HG03521 (cell line): Measurements from ENCODE around the gene MACROD2.

Experiments
- ATAC-seq: cut with Tn5 transposase; IDR thresholded peaks from one replicate; pipeline ENCODE4 v1.9.1; 2021; ENCODE audit warnings: mild to moderate bottlenecking, moderate library complexity; ENCODE audit not compliant: unreplicated experiment

The MACROD2 gene

DNA sequence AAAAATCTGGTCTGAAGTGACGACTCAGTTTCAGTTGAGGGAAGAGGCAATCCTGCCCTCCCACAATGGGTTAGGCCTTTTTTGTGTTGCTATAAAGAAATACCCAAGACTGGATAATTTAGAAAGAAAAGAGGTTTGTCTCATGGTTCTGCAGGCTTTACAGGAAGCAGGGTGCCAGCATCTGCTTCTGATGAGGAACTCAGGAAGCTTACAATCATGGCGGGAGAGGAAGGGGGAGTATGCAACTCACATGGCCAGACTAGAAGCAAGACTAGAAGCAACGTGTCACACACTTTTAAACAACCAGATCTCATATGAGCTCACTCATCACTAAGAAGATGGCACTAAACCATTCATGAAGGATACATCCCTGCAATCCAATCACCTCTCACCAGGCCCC lies 2048.6 kb downstream of the MACROD2 start:
- ATAC-seq = no peak

DNA sequence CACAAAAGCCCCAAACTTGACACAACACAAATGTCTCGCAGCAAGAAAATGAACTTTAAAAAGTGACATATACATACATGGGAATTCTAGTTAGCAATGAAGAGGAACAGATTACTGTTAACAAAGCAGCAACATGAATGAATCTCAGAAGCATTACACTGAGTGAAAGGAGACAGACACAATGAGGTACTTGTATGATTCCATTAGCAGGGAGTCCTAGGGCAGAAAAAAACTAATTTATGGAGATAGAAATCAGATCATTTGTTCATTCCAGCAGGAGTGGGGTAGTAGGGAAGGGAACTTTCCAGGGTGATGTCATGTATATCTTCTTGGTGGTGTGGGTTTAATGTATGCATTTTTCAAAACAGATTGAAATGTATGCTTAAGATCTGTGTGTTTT lies 2053.6 kb downstream of the MACROD2 start:
- no peak for ATAC-seq

DNA sequence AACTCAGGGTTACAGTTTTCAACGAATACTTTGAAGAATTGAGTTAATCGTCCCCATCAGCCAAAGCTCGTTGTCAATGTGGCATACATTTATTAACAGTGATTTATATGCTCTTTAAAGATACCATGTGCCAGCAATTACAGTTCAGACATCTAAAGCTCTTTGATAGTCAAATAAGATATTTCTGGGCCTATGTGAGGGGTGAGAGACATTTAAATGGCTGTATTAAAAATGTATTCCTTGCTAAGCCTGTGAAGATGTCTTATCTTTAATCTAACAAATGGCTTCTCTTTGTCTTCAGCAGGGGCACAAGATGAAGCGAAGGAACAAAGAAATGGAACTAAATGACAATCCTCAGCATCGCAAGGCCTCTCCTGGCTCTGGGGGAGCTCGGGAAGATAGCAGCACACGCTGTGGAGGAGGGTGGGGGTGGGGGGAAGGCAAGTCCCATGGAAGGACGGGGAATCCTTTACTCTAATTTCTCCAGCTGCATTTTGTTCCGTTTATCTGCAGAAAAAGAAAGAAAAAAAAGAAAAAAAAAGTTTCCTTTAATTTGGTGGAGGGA lies 2054.3 kb downstream of the MACROD2 start:
- ATAC-seq = no peak

DNA sequence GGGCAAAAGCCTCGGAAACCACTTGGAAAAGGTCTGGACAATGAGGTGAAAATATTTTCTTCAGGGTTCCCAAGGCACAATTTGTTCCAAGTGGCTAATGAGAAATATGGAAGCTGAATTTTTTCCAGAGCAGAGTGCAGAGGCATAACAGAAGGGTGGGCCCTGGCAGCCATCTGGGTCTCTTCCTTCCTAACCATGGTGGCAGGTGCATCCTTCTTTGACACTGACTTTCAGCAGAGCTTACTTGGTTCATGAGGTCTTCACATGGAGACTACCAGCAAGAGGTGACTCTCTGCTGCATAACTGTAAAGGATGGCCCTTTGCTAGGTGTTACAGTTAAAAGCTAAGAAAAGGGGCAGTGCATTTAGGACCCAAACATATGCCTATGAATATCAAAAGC lies 2055.1 kb downstream of the MACROD2 start:
- ATAC-seq = no peak

DNA sequence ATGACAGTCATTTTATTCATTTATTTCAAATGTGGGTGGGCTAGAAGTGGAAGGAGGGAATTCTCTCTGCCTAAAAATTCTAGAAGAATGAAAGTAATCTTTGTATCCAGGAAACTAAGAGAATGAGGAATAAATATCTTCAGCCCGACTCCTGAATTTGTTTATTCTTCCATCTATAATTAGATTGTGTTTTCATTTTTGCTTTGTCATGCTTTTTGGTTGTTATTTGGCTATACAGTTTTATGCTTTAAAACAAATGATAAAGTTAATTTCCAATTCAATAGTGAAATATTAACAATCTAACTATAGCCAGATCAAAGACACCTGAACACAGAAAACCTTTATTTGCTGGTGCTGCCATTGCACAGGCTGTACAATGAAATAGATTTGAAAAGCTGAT lies 2056.7 kb downstream of the MACROD2 start:
- ATAC-seq = no peak

DNA sequence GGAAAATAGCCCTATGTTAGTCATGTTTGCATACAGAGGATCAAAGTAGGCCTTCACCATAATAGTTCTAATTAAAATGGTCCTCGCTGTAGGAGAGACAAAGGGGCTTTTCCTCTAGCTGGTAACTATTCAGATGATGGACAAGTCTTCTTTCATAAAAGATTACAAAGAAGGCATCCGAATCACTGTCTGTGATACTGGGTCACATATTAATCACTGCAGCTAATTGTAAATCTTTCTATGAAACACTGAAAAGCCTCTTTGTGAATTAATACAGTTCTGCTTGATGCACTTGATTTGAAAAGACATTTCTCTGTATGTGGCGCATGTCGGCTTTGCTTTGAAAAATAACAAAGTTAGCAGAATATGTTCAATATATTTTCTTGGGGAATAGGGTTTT lies 2057.1 kb downstream of the MACROD2 start:
- ATAC-seq = no peak

DNA sequence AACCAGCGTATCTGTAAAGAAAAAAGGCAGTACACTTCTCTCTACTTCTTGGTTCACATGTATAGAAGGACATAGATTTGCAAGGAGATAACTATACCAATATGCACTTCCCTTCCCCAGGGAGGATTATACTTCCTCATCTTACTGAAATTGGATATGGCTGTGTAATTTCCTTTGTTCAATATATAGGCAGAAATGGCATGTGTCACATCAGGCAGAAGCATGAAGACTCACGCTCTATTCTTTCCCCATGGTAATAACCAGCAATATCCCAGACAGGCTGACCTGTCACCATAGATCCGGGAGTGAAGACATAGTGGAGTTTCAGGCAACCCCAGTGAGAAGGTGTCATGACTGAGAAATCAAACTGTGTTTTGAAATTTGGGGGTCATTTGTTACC lies 2059.7 kb downstream of the MACROD2 start:
- no peak for ATAC-seq

DNA sequence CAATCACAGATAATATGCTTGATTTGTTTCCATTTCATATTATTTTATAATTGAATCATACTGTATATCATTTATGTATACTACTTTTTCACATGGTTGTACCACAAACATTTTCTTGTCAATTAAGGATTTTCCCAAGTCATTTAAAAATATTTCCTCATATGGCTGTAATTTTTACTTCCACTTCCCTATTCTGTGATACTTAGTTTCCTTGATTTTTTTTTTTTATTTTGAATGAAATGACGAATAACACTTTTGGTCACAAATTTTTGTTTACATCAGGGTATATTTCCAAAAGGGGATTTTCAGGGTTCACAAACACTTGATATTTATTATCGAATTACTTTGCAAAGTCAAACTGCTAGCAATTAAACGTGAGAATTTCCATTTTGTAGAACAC lies 2062.3 kb downstream of the MACROD2 start:
- ATAC-seq = no peak

DNA sequence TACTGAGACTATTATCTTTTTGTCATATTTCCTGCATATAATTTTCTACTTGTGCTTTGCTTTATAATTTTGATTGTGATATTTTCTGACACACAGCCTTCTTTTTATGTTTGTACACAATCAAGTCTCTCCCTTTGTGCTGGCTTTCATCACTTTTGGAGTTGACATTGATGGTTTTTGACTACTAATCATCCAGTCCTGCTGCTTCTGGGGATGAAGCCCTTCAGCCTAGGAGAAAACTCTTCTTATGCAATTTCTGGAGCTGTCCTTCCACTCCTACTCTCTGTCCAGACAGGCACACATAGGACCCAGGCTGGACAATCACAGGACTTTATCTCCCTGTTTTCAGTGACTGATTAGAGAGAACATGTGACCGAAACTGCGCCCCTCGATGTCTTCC lies 2063.0 kb downstream of the MACROD2 start:
- no peak for ATAC-seq

DNA sequence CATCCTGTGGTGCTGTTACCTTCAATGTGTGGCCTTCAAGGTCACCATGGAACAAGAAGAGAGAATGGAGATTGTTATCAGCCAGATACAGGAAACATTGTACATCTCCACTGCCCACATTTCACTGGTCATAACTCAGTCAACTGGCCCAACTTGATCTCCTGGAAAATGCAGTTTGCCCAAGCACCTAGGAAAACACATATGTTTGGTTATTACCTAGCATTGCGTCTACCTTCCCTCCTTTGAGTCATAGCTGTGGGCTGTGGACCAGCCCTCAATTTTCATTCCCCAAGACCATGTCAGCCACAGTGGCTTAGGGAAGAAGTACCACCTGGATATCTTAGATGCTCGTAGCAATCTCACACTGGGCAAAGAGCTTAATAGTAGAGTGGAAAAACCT lies 2064.5 kb downstream of the MACROD2 start:
- no peak for ATAC-seq

DNA sequence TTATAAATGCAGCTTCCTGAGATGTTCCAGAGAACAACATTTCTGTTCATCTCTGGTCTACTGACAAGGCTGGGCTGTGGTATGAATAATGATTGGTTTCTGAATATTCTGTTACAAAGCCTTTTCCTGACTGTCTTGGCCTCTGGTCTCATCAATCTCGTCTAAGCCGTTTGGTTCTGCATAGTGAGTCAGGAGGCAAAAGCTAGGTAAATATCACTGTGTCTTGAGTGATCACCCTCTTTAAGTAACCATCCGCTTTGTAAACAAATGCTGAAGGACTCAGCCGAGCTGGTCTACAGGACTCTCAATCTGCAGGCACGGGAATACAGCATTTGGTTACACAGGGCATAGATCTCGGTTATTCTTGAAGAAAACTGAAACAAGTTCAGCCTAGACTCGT lies 2066.0 kb downstream of the MACROD2 start:
- no peak for ATAC-seq

DNA sequence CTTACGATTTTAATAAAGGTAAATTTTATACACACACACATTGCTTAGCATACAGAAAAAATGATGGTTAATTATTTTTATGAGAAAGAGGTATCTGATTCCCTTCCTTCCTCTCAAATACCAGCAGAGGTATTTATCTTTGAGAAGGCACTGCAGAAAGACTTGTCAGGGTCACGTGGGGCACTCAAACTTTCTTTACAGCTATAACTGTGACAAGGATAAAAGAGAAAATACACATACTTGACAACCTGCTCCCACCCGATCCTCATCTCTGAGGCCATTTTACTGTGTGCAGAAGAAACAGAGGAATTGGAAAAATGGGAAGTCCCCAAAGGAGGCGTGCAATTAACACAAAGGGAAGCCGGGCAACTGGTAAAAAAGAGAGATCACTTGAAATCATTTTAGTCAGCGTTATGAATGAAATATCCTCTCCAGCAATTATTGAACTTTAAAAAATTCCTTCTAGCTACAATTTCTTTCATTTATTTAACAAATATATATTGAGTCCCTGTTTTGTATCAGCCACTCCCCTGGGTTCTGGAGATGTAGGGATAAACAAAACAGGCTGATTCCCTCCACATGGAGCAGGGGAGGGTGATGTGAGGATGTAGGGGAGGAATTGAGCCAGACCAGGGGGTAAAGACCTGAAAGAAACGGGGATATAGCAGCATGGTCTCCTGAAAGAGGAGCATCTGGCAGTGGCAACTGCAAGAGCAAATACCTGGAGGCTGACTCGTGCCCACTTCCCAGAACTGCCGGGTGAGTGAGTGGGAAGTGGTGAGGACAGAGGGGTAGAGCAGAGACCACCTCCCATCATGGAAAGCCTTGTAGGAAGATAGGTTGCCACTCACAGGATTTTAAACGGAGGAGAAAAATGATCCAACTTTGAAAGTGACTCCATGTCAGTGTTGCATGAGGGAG lies 2067.6 kb downstream of the MACROD2 start:
- no peak for ATAC-seq

DNA sequence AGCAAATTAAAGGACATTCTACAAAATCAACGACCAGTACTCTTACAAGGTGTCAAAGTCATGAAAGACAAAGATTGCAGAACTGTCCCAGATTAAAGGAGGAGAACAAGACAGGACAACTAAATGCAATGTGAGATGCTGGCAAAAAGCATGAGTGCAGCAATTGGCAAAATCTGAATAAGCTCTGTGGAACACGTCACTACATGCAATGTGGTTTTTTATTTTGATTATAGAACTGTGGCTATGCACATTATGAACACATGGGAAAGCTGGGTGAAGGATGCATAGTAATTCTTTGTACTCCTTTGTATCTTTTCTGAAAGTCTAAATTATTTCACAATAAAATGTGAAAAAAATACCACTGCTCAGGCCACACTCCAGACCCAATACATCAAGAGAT lies 2068.6 kb downstream of the MACROD2 start:
- ATAC-seq = no peak

DNA sequence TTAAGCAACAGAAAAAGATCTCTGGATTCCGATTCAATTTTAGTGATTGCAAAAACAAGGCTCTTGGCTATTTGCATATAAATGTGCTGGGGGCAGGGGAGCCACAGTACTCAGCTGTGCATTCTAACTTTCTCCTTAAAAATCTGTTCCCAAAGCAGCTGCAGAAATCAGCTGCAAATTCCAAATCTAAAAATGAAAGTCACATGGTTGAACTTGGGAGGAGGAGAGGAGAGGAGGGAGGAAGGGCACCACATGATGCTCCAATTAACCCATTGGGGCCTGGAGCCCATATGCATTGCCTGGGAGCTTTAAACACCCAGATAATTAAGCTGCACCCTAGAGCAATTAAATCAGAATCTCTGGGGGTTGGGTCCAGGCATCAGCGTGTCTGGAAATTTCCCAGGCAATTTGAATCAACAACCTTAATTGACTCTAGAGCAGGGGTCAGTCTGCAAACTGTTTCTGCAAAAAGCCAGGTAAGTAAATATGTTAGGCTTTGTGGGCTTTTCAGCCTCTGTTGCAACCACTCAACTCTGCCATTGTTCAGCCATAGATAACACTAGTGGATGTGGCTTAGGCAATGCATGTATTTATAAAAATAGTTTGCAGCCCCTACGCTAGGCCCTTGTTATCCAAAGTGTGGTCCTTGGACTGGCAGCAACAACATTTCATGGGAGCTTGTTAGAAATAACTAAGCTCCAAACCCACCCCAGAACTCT lies 2069.8 kb downstream of the MACROD2 start:
- no peak for ATAC-seq

DNA sequence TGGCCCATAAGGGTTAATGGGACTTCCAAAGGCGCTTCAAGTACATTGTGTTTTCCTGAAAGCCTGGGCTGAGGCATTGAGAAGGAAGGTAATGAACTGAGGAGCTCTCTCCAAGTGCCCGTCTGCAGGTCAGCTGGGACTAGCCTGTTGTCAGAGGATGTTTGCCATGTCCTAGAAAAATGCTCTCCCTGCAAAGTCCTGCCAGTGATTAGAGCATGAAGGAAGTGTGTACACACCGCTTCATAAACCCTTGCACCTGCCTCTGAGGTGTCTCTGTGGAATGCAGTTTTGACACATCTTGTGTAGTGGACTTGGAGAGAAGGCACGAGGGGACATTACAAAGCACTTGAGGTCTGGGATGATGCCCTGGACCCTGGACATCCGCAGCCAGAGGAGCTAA lies 2071.3 kb downstream of the MACROD2 start:
- no peak for ATAC-seq

DNA sequence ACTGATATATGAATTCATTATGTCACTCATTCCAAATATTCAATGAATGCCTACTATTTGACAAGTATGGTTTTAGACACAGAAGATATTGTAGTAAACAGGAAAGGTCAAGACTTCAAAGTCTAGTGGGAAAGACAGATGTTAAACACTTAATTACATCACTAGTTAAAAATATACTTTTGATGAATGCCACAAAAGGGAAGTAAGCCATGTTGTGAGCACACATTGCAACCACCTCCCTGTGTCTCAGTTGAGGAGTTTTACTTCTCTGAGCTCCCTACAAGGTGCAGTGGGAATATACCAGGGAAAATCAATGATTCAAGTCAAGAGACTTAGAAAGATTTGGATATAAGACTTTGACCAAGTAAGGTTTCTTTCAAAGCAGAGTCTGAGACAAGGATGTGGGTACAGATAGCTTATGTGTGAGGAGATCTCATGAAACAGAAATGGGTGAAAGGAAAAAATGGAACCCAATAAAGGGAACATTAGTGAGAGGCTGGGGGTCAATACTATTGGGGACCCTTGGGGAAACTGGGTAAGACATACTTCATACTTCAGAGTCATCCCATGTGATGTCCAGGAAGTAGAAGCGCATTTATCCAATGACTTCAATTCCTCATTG lies 2074.2 kb downstream of the MACROD2 start:
- ATAC-seq = peak; percentile 89

DNA sequence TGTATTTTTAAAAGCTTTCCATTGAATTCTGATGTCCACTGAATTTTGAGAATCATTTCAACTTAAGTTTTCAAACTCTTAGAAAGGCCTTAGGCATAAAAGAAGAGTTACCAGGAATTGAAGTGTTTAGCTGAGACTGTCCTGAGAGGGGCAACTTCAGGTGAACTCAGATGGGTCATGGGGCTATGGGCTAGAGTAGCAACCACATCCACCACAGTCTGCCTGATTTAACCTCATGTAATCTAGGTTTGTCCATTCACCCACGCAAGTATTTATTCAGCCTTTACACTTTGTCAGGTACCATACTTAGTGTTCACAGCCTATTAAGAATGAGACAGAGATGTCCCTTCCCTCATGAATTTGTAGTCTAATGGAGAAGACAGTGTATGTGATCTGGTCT lies 2076.9 kb downstream of the MACROD2 start:
- ATAC-seq = no peak

DNA sequence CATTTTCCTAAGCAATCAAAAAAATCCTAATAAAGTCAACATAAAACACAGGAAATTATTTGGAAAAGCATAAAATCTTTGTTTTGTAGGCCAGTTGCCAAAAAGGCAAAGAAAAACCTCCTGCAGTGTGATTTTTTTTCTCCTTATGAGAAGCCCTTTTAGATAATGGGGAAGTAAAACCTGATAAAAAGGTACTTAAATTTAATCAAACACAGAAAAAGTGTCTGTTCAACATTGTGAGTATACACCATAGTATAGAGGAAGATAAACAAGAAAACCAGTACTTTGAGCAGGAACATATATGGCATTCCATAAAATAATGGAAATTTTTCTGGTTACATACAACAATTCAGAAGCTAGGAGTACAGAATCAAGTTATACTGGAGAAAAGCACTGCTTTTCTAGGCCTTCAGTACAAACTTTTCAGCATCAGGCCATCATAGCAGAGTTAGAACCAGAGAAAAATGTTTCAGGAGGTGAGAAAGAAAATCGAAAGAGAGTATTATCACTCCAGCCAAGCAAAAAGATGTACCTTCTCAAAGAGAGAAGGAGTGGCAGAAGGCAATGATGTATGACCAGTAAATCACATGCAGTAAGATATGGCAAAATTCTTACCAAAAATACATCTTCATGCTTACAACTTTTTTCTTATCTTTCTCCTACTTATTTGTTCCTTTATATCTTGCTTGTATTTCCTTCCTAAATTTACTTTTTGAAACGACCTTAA lies 2083.0 kb downstream of the MACROD2 start:
- ATAC-seq = no peak

DNA sequence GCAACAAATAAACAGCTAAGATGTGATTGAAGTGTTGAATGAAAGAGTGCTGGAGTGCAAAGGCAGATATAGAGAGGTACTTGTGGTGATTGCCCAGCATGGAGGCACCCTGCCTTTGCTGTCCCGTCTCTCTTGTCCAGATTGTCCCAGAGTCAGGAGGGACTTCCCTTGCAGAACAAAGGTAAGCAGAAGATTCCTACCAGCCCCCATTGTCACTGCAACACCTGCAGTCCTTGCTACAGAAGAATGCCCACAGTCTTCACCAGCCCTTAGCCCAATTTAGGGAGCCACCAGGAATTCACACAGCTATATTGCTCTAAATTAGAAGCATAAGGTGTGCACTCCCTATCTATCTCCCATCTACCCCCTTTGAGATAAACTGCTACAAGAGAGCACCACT lies 2086.1 kb downstream of the MACROD2 start:
- ATAC-seq = no peak

DNA sequence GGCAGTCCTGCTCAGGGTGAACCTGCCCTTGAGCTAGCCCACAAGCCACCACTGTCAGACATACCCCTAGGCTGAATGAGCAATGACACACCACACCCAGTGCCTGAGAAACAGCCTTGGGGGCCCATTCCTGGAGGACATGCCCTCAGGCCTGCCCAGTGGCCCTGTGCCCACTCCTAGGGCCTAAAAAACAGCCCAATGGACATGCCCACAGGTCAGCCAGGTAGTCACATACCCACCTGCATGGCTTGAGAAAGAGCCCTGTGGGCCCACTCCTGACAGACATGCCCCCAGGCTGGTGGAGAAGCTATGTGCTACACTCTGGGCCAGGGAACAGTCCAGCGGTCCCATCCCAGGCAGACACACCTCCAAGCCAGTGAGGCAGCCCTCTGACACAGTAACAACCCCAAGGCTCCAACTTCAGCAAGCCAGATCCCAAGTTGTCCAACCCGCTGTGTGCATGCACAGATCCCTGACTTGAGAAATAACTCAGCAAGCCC lies 2086.8 kb downstream of the MACROD2 start:
- no peak for ATAC-seq
